C4-2B (cell line): ENCODE measurements around the gene KRTAP16-1.

Source experiments
- ZFX ChIP-seq: fragments of 450-650 bp; IDR thresholded peaks from 2 replicates; pipeline ENCODE4 v1.6.1; 2017
- TF ChIP-seq, protein P1 (sequence below): fragments of 450-650 bp; conservative IDR thresholded peaks from 2 replicates; pipeline ENCODE4 v1.5.1; 2017; ENCODE audit warnings: mild to moderate bottlenecking

DNA sequence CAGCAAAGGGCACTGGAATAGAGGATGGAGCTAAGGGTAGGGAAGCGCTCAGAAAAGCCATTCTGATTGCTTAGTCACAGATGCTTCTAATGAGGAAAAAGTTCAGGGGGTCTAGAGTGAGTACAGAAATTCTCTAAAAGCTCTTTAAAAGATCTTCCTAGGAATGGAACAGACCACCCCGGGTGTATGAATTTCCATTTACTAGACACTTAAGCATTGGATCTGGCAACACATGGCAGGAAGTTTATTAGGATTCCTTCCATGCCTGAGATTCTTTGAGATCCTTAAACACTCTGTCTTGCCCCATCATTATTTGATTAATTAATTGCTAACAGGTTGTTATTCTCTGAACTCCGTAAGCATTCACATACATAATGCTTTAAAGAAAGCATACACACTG, 25.1 kb downstream of the KRTAP16-1 start:
- TF ChIP-seq, protein P1, sequence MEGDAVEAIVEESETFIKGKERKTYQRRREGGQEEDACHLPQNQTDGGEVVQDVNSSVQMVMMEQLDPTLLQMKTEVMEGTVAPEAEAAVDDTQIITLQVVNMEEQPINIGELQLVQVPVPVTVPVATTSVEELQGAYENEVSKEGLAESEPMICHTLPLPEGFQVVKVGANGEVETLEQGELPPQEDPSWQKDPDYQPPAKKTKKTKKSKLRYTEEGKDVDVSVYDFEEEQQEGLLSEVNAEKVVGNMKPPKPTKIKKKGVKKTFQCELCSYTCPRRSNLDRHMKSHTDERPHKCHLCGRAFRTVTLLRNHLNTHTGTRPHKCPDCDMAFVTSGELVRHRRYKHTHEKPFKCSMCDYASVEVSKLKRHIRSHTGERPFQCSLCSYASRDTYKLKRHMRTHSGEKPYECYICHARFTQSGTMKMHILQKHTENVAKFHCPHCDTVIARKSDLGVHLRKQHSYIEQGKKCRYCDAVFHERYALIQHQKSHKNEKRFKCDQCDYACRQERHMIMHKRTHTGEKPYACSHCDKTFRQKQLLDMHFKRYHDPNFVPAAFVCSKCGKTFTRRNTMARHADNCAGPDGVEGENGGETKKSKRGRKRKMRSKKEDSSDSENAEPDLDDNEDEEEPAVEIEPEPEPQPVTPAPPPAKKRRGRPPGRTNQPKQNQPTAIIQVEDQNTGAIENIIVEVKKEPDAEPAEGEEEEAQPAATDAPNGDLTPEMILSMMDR = no peak
- no peak for TF ChIP-seq ZFX
